GM21717 (cell line): Measurements from ENCODE around the gene ZBTB33.
A peak's percentile ranks its signal among the peaks of the same experiment; 100 is the strongest.

Experiments
- ATAC-seq: cut with Tn5 transposase; IDR thresholded peaks from one replicate; pipeline ENCODE4 v1.9.1; 2021; ENCODE audit warnings: mild to moderate bottlenecking, moderate library complexity; ENCODE audit not compliant: unreplicated experiment

Gene ZBTB33

DNA sequence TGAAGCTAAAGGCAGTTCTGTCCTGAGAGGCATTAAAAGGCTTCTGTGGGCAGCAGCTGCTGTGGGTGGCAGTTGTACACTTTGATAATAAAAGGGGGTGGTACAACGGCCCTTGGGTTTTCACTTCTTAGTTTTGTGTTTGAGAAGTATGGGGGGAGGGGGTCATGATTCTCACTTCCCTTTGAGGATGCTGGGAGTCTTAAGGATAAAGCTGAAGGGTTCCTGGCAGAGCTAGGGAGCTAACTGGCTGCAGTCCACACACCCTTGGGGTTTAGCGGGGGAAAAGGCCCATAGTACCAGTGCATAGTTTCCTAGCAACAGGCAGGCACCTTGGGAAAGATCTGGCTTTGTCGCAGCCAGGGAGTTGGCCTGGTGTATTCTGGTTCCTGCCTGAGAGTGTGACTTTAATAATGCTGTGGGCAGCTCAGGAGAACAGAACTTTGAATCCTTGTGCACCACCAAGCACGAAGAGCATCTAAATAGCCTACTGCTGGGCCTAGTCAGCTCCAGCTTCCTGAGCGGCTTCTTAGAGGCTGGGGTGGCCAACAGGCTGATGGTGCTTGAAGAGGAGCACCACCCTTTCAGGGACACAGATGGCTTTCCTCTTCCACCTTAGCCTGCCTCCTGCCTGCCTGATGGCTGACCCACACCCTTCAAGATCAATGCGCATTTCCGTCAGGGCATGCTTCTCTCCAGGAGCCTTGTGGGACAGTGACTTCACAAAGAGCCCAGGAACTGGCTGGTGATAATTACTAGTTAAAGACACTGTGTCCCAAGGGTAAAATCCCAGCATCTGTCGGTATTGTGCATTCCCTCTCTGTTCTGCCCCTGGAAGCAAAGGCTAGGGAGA, 12.5 kb downstream of the ZBTB33 start:
- no peak for ATAC-seq

DNA sequence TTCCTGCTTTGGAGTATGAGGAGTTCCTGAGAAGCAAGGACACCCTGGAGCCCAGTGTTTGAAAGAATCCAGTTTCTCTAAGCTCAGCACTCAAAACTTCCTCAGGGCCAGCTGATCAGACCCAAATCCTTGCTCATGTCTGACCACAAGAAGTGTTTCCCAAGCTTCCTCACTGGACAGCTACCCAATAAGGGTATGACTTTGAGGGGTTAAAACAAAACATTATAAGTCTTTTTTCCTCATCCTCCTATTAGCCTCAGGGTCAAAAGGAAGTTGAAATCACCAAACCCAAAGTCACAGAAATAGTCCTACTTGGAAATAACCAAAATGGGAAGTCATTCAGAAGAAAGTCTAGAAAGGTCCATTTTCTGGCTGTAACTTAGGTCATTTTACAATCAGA, 13.7 kb downstream of the ZBTB33 start:
- ATAC-seq, result no peak

DNA sequence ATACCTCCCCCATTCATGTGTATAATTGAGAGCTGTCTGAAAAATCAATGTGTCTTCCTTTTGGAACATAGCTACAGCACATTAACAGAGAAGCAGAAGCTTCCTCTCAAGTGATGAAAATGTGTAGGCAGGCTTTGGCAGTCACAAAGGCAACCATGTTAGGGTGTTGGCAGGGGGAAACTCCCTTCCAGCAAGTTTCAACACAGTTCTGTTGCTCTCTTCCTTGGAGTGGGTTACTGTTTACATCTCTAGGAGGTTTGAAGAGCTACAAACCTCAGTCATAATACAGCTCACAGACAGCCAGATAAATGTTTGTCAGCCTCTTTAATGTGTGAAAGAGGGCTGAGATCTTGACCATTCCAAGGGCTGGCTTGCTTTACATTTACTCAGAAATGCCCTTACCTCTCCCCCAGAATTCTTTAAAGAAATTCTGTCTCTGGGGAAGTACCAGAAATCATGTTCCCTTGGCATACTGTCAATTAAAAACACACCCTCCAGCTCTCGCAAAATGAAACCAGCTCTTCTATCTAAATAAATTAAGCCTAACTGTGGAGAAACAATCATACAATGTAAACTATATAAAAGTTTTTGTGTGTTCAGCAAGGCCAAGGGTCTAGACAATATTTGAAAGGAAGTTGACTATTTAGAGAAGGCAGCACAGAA, 18.9 kb downstream of the ZBTB33 start:
- no peak for ATAC-seq

DNA sequence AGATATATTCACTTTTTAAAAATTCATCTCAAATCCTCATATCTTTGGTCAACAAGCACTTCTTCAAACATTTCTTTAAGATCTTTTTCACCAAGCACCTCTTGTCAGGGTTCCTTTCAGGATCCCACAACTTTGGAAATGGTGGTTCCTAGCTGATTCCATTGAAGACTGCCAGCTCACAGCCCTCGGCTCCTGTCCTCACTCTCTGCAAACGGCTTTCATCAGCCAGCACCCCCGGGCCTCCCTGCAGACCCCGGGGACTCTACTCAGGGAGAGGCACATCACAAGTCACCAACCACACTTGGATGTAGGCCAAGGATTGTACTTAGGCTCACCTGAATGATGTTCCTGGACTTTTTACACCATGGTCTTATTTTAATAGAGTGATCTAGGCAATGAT, 20.0 kb downstream of the ZBTB33 start:
- no peak for ATAC-seq

DNA sequence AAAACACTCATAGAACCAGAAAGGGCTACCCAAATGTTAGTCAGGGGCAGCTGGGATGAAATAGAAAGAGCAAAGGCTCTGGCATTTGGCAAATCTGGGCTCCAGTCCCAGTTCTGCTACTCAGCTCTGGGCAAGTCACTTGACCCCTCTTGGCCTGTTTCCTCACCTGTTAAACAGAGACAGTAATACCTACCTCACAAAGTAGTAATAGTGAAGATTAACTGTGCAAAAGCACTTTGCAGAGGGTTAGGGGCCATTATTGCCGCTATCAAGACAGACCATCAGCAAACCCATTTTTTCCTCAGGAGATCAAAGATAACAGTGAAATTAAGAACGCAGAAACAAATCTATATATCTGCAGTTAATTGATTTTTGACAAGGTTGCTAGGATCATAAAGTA, 20.6 kb downstream of the ZBTB33 start:
- no peak for ATAC-seq

DNA sequence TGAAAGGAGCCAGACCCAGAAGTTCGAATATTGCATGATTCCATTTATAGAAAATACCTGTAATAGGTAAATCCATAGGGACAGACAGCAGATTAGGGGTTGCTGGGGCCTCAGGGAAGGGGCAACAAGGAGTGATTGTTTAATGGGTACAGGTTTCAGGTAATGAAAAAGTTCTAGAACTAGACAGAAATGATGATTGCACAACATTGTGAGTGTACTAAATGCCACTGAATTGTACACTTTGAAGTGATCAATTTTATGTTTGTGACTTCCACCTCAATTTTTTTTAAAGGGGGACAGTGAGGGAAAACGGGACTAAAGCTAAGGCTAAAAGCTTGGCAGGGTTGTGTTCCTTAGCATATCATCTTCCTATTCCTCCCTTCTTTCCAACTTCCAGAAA, 23.5 kb downstream of the ZBTB33 start:
- ATAC-seq, result no peak

DNA sequence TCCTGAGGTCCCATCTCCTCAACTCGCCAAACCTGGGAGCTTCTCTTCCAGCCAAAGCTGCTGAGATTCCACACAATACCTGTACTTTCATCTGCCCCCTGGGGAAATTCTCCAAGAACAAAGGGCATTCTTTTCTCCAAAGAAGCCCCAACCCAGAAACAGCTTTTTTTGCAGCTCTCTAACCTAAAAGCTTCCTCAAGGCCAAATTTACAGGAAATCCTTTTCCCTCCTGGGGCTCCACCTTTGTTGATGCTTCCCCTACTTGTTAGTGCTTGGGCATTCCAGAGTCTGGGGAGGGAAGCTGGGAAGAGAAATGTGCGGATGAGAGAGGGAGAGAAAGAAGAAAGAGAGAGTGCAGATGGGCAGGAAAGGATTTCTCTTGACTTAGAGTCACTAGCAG, 24.3 kb downstream of the ZBTB33 start:
- ATAC-seq, result no peak

DNA sequence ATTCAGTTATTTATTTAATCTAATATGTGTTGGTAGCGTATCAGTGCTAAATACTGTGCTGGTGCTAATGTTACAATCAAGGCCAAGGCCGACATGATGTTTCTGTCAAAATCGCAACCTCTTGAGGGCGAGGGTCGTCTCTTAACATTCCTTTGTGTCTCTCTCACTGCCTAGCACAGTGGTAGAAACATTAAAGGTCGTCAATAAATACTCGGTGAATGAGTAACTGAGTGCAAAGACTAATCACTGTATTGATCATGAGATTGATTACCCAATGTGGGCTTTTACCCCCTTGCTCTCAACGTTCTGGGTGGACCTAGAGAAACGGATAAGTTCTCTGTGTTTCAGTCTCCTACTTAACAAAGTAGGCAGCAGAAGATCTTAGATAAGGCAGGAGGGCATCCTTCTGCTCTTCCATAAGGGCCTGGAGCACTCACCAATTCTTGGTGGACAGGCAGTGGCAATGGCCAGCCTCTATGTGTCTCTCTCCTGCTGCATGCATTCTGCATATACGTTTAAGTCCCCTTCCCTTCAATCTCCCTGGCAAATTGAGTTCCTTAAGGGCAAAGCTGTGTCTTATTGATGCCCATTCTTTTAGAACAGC, 30.5 kb downstream of the ZBTB33 start:
- no peak for ATAC-seq

DNA sequence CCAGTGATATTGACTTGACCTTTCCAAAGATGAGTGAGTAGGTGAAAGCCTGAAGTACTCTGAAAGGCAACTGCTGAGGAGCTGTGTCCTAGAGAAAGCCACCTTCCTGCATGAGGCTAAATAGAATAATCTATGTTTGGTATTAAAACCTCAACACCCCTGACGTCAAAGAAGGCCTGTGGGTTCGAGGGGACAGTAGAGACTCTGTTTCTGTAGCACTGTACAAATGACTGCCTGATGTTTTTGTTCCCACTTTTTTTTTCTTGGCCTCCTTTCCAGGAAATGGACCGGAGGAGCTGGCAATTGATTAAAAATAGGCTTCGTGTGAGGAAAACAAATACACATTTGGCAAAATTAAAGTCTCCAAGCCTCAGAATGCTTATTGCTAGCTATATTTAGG, 31.1 kb downstream of the ZBTB33 start:
- no peak for ATAC-seq

DNA sequence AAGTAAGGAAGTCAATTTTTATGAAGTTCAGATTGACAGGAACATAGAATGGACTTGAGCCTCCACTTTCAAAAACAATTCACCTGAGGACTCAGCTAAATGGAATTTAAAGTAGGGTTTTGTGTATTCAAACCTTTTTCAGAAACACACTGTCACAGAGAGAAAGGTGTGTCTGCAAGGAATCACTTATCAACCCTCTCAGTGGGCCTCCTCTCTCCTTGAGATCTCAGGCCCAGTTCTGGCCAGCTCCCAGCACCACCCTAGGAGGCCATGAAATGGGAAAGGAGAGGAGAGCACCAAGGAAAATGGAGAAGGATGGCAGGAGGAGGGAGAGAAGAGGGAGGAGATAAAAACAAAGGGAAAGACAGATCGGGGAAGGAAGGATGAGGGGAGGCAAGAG, 32.1 kb downstream of the ZBTB33 start:
- no peak for ATAC-seq

DNA sequence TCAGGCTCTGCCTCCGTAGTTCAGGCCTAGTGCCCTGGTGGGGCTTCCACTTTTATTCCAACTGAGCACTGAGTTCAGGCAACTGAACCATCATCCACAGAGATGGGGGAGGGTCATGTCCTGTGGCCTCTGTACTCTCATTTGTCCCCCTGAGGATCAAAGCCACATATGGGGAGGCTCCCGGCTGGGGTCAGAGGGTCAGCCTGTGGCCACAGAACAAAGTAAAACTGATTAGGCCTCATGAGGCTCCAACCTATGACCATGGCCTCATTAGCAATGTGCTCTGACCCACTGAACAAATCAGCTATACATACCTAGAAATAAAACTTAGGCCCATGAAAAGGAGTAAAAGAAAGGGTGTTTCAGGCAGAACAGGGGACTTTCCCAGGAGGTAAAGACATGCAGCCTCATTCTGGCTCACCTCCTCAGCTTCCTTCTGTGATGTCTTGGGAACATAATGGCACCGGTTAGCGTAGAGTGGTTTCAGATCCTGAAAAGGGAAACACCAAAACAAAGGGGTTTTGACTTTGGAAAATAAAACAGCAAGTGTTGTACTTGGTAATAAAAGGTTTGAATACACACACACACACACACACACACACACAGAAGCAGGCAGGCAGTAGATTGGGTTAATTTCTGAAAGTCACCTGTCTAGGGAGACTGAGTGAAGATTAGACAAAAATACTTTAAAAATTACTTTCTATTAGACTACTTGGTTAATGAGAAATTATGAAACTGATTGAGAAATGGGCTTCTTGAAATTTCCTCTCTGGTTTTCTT, 36.3 kb downstream of the ZBTB33 start:
- ATAC-seq, result peak; percentile 39

DNA sequence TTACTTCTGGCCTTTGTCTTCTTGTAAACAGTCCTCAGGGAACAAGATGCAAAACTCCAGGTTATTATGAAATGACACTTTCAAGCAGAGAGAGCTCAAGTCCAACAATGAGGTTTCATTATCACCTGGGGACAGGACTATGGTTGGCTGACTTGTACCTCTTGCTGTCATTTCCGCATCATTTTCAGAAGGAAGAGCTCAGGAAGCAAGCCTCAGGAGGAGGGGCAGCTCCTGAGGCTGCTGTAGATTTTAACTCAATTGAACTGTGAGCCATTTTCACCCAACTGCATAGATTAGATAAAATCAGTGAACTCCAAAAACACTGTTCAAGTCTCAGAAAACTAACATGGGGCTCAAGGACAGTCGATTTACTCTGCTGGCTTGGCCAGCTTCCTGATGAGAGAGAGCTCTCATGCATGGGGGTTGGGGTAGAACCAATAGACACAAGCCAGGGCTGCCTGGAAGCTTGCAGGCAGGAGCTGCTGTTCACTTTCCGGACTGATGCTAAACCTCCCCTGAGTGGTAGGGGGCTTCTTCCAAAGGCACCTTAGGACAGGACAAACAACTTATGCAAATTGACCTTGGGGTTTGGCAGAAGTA, 37.0 kb downstream of the ZBTB33 start:
- peak; percentile 64 for ATAC-seq

DNA sequence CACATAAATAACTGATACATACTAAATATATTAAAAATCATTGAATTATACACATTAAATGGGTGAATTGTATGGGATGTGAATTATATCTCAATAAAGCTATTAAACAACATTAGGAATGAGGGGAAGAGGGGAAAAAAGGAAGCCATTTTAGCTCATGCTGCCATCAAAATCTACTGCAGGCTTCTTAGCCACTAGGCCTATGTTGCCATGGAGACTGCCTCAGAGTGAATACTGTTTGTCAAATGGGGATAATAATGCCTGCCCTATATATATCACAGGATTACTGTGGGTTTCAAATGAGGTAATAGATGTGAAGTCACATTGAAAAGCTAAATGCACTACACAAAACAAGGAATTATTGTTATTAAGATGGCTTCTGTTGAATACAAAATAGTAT, 39.5 kb downstream of the ZBTB33 start:
- no peak for ATAC-seq

DNA sequence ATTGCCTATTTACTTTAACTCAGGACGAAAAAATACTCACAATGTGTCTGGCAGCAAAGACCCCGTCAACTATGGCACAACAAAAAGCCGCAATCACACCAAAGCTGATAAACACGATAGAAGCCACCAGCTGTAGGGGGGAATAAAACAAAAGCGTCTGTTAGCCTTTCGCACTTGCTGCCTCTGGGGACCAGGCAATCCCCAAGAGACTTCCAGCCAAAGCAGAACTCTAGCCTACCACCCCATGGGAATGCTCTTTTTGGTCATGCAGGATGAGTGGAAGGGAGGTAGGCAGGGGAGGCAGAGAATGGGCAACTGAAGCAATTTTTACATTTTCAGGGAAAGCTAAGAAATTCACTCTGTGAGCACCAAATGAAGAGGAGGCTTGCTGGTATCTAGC, 40.6 kb downstream of the ZBTB33 start:
- no peak for ATAC-seq

DNA sequence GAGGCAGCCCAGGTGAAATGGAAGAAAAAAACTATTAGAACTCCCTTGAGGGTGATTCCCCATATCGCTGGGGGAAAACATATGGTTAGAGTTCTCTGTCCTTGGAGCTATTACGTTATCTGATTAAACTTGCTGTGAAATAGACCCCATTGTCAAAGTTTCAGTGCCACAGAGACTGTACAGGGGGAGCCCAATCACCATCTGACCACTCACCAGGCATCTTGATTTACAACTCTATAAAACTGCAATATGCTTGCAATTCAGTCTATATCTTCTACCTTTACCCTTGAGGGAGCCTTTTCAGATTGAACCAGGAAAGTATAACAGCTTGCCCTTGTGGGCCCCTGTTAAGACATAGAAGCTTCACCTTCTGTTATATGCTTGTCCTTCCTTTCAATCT, 42.4 kb downstream of the ZBTB33 start:
- ATAC-seq, result no peak

DNA sequence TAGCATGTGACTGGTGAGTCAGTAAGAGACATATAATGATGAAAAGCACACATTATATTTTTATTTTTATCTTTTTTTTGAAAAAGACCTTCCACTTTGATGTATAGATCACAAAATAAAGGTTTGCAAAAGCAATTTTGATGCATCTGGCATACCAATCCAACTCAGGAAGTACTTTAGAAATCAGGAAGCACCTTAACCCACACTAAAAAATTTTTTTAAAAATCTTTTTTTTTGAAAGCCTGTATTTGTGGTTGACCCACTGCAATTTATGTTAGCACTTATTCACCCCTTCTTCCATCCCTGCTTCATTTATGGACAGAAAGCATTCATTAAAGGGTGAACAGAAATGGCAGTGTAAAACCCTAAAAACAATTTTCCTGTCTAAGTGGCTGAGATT, 44.0 kb downstream of the ZBTB33 start:
- ATAC-seq, result no peak

DNA sequence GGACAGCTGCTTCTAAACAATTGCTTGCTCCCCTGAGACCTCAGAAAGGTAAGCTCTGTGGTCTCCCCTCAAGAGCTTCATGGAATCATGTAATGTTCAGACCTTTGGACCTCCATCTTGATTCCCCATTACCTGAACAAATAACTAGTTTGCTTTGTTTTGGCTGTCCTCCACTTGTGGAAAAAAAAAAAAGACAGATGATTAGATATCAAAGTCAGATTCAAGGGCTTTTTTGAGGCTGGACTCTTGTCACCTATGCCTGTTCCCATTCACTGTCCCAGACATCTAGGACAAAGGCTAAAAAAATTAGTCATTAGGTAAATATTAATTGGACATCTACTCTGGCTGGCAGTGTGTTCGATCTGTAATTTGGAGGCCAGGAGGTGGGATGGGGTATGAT, 47.3 kb downstream of the ZBTB33 start:
- no peak for ATAC-seq

DNA sequence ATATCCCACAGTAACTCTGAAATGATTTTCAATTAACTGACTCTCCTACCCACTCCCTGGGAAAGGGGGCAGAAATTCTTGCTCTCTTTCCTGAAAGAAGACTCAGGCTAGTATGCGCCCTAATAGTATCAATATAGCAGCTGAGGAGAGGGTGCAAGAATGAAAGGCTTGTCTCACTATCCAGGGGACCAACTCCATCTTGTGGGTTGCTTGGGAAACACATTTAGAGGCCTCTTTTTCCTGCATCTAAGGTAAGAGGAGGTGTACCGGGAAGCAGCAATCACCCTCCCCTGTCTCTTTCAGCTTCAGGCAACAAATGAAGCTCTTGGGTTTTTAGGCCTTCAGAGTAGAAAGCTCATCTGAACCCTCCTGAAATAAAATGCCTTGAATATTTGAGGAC, 49.3 kb downstream of the ZBTB33 start:
- no peak for ATAC-seq

DNA sequence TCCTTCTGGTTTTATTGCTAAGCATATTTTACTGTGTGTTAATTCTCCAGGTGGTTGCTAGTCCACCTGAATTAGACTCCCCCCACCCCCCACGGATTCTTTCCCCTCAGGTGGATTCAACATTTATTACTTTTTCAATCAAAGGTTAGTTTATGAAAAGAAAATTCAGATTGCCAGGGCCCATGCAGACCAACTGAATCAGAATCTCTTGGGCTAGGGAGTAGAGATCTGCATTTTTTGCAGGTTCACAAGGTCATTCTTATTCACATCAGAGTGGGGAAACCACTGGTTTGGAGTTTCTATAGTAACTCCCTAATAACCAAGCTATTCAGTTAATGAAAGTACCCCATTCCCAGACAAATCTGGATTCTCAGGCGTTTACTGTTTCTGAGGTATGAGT, 50.9 kb downstream of the ZBTB33 start:
- ATAC-seq, result no peak

DNA sequence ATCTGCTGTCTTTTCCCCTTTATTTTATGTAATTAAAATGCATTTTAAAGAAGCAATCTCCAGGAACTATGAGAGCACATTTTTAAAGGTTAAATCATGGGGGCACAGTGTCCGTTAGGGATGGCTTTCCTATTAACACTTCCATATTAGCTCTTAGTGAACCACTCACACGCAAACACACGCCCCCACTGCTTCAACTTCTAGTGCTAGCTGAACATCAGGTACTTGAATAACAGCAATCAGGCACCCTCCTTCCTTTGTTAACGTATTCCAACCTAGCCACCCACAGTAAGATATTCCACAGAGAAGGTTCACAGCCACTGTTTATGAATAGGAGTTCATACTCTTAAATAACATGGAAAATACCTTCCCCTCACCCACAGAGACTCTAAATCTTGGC, 51.3 kb downstream of the ZBTB33 start:
- ATAC-seq, result no peak

DNA sequence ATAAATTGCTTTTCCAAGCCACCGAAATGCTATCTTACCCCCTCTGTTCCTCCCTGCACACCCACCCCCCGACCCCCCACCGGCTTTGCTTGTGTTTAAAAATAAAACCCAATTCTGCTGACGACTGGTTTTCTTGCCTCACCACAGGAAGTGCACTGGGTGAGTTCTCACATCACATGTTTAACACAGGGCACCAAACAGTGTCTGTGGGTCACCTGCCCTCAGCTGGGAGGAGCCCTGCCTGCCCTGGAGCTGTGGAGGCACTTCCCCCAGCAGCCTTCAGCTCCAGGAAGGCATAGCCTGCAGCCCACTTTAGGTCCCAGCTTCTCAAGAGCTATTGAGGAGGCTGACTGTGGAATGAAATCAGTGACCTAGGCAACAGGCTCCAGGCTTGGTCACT, 51.8 kb downstream of the ZBTB33 start:
- ATAC-seq, result peak; percentile 87
